ENCODE data around the gene PCDHGB4.
A peak's percentile ranks its signal among the peaks of the same experiment; 100 is the strongest.
"Not testable (repeated sequence)": the region's sequence is repeated elsewhere in the genome, so short reads cannot be mapped to it uniquely, and the experiment has no call there.

The PCDHGB4 gene

DNA sequence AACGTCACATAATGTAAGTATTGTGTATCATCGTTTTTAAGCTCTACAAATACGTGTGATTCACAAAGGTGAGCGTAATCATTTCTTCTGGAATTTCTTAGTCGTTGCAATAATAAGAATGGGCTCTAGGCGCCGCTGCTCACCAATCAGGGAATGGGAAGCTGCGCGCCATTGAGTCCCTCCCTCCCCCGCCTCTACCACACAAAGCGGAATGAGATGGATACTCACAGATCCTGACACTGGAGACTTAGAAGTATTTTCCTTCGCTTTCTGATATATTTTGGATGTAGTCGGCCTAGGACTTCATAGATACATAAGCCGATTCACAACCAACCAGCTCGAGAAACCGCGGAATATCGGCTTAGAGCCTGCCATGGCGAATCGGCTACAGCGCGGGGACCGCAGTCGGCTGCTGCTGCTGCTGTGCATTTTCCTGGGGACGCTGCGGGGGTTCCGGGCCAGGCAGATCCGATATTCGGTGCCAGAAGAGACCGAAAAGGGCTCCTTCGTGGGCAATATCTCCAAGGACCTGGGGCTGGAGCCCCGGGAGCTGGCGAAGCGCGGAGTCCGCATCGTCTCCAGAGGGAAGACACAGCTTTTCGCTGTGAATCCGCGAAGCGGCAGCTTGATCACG is 33.5 kb downstream of the PCDHGB4 start, which contains the start of gene PCDHGA11:
TSS of gene PCDHGA11 (plus strand) at position 197 of the 634 bp plus-strand sequence. CDS start at position 374, 177 bp downstream.
- 82% methylated on average over 42 of the region's 42 CpGs for WGBS
- H3K27ac ChIP-seq (ENCODE audit: low read depth, low read length): no peak within 1 kb of the TSS; the same call in 1 of the 2 replicates
- peaks cover 59% of the 10 kb centered on the region; the same call in 1 of the 2 replicates for H3K36me3 ChIP-seq (ENCODE audit: insufficient read depth, low read length)
- H3K4me1 ChIP-seq (ENCODE audit: insufficient read depth, low read length): no peaks in the 10 kb centered on the region
- H3K4me3 ChIP-seq (ENCODE audit: low read length): peak within 1 kb of the TSS; percentile 57
- H3K27me3 ChIP-seq (ENCODE audit: insufficient read depth, low read length): peaks cover 10% of the 10 kb centered on the region
- H3K9me3 ChIP-seq (ENCODE audit: insufficient read depth, low read depth, low read length): peaks cover 61% of the 10 kb centered on the region
- peak within 1 kb of the TSS; percentile 57 for H3K9ac ChIP-seq (ENCODE audit: low read depth, low read length)

DNA sequence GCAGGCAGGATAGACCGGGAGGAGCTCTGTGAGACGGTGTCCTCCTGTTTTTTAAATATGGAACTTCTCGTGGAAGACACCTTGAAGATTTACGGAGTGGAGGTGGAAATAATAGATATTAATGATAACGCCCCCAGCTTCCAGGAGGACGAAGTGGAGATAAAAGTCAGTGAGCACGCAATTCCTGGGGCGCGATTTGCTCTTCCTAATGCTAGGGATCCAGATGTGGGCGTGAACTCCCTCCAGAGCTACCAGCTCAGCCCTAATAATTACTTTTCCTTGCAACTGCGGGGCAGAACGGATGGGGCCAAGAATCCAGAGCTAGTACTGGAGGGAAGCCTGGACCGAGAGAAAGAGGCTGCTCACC is 34.0 kb downstream of the PCDHGB4 start:
- Histone ChIP-seq H3K36me3 (ENCODE audit: insufficient read depth, low read length) (peaks cover 64% of the 10 kb centered on the region; the same call in 1 of the 2 replicates), H3K9ac (ENCODE audit: low read depth, low read length) (peak overlapping the region; percentile 57; the same call in 1 of the 2 replicates), H3K4me1 (ENCODE audit: insufficient read depth, low read length) (no peaks in the 10 kb centered on the region), H3K4me3 (ENCODE audit: low read length) (peak overlapping the region; percentile 57), H3K27ac (ENCODE audit: low read depth, low read length) (no peak overlapping the region), H3K27me3 (ENCODE audit: insufficient read depth, low read length) (peaks cover 10% of the 10 kb centered on the region), H3K9me3 (ENCODE audit: insufficient read depth, low read depth, low read length) (peaks cover 62% of the 10 kb centered on the region)
- 91% methylated on average over 13 of the region's 13 CpGs for WGBS

DNA sequence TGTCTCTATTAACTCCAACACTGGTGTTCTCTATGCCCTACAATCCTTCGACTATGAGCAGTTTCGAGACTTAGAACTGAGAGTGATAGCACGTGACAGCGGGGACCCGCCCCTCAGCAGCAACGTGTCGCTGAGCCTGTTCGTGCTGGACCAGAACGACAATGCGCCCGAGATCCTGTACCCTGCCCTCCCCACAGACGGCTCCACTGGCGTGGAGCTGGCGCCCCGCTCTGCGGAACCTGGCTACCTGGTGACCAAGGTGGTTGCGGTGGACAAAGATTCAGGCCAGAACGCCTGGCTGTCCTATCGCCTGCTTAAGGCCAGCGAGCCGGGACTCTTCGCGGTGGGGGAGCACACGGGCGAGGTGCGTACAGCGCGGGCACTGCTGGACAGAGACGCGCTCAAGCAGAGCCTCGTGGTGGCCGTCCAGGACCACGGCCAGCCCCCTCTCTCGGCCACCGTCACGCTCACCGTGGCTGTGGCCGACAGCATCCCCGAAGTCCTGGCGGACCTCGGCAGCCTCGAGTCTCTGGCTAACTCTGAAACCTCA is 35.3 kb downstream of the PCDHGB4 start:
- H3K4me1 ChIP-seq (ENCODE audit: insufficient read depth, low read length): no peaks in the 10 kb centered on the region
- peaks cover 74% of the 10 kb centered on the region; the same call in 1 of the 2 replicates for H3K36me3 ChIP-seq (ENCODE audit: insufficient read depth, low read length)
- no peak overlapping the region for H3K4me3 ChIP-seq (ENCODE audit: low read length)
- 96% methylated on average over 42 of the region's 42 CpGs for whole genome bisulfite sequencing
- no peak overlapping the region for H3K27ac ChIP-seq (ENCODE audit: low read depth, low read length)
- peaks cover 10% of the 10 kb centered on the region for H3K27me3 ChIP-seq (ENCODE audit: insufficient read depth, low read length)
- H3K9ac ChIP-seq (ENCODE audit: low read depth, low read length): no peak overlapping the region
- H3K9me3 ChIP-seq (ENCODE audit: insufficient read depth, low read depth, low read length): peaks cover 72% of the 10 kb centered on the region

DNA sequence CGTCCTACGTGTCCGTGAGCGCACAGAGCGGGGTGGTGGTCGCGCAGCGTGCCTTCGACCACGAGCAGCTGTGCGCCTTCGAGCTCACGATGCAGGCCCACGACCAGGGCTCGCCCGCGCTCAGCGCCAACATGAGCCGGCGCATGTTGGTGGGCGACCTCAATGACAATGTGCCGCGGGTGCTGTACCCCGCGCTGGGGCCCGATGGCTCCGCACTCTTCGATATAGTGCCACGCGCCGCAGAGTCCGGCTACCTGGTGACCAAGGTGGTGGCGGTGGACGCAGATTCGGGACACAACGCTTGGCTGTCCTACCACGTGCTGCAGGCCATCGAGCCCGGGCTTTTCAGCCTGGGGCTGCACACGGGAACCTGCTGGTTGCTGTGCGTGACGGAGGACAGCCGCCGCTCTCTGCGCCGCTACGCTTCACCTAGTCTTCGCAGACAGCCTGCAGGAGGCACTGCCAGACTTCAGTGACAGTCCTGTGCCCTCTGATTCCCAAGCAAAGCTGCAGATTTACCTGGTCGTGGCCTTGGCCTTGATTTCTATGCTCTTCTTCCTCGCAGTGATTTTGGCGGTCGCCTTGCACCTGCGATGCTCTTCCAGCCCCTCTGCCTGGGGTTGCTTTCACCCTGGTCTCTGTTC is 40.4 kb downstream of the PCDHGB4 start:
- Histone ChIP-seq H3K36me3 (ENCODE audit: insufficient read depth, low read length) (peaks cover 59% of the 10 kb centered on the region; the same call in 1 of the 2 replicates), H3K9me3 (ENCODE audit: insufficient read depth, low read depth, low read length) (peaks cover 65% of the 10 kb centered on the region), H3K4me3 (ENCODE audit: low read length) (no peak overlapping the region), H3K9ac (ENCODE audit: low read depth, low read length) (no peak overlapping the region), H3K27ac (ENCODE audit: low read depth, low read length) (no peak overlapping the region), H3K4me1 (ENCODE audit: insufficient read depth, low read length) (no peaks in the 10 kb centered on the region), H3K27me3 (ENCODE audit: insufficient read depth, low read length) (no peaks in the 10 kb centered on the region)
- 97% methylated on average over 53 of the region's 53 CpGs for WGBS

DNA sequence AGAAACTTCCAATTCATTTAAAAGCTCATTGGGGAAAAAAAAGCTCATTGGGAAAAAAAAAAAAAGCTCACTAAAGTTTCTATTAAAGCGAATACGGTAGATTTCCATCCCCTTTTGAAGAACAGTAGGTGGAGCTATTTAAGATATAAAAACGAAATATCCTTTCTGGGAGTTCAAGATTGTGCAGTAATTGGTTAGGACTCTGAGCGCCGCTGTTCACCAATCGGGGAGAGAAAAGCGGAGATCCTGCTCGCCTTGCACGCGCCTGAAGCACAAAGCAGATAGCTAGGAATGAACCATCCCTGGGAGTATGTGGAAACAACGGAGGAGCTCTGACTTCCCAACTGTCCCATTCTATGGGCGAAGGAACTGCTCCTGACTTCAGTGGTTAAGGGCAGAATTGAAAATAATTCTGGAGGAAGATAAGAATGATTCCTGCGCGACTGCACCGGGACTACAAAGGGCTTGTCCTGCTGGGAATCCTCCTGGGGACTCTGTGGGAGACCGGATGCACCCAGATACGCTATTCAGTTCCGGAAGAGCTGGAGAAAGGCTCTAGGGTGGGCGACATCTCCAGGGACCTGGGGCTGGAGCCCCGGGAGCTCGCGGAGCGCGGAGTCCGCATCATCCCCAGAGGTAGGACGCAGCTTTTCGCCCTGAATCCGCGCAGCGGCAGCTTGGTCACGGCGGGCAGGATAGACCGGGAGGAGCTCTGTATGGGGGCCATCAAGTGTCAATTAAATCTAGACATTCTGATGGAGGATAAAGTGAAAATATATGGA is 43.0 kb downstream of the PCDHGB4 start, which contains the start of gene PCDHGA12:
TSS of gene PCDHGA12 (plus strand) at position 176 of the 782 bp plus-strand sequence. CDS start at position 429, 253 bp downstream.
- H3K9ac ChIP-seq (ENCODE audit: low read depth, low read length): no peak within 1 kb of the TSS
- peaks cover 41% of the 10 kb centered on the region; the same call in 1 of the 2 replicates for H3K36me3 ChIP-seq (ENCODE audit: insufficient read depth, low read length)
- H3K27ac ChIP-seq (ENCODE audit: low read depth, low read length): no peak within 1 kb of the TSS
- no peaks in the 10 kb centered on the region for H3K27me3 ChIP-seq (ENCODE audit: insufficient read depth, low read length)
- H3K4me3 ChIP-seq (ENCODE audit: low read length): no peak within 1 kb of the TSS
- 97% methylated on average over 33 of the region's 33 CpGs for WGBS
- H3K4me1 ChIP-seq (ENCODE audit: insufficient read depth, low read length): no peaks in the 10 kb centered on the region
- peaks cover 73% of the 10 kb centered on the region for H3K9me3 ChIP-seq (ENCODE audit: insufficient read depth, low read depth, low read length)

DNA sequence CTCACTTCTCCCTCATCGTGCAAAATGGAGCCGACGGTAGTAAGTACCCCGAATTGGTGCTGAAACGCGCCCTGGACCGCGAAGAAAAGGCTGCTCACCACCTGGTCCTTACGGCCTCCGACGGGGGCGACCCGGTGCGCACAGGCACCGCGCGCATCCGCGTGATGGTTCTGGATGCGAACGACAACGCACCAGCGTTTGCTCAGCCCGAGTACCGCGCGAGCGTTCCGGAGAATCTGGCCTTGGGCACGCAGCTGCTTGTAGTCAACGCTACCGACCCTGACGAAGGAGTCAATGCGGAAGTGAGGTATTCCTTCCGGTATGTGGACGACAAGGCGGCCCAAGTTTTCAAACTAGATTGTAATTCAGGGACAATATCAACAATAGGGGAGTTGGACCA is 43.8 kb downstream of the PCDHGB4 start:
- no peaks in the 10 kb centered on the region for H3K27me3 ChIP-seq (ENCODE audit: insufficient read depth, low read length)
- no peaks in the 10 kb centered on the region for H3K4me1 ChIP-seq (ENCODE audit: insufficient read depth, low read length)
- 98% methylated on average over 37 of the region's 37 CpGs for WGBS
- H3K9me3 ChIP-seq (ENCODE audit: insufficient read depth, low read depth, low read length): peaks cover 68% of the 10 kb centered on the region
- H3K27ac ChIP-seq (ENCODE audit: low read depth, low read length): no peak overlapping the region
- H3K36me3 ChIP-seq (ENCODE audit: insufficient read depth, low read length): peaks cover 36% of the 10 kb centered on the region; the same call in 1 of the 2 replicates
- H3K9ac ChIP-seq (ENCODE audit: low read depth, low read length): no peak overlapping the region
- H3K4me3 ChIP-seq (ENCODE audit: low read length): no peak overlapping the region

DNA sequence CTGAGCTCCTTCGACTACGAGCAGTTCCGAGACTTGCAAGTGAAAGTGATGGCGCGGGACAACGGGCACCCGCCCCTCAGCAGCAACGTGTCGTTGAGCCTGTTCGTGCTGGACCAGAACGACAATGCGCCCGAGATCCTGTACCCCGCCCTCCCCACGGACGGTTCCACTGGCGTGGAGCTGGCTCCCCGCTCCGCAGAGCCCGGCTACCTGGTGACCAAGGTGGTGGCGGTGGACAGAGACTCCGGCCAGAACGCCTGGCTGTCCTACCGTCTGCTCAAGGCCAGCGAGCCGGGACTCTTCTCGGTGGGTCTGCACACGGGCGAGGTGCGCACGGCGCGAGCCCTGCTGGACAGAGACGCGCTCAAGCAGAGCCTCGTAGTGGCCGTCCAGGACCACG is 44.8 kb downstream of the PCDHGB4 start:
- peaks cover 63% of the 10 kb centered on the region for H3K9me3 ChIP-seq (ENCODE audit: insufficient read depth, low read depth, low read length)
- H3K4me3 ChIP-seq (ENCODE audit: low read length); H3K9ac ChIP-seq (ENCODE audit: low read depth, low read length); H3K27me3 ChIP-seq (ENCODE audit: insufficient read depth, low read length); H3K4me1 ChIP-seq (ENCODE audit: insufficient read depth, low read length); H3K27ac ChIP-seq (ENCODE audit: low read depth, low read length): not testable (repeated sequence)
- H3K36me3 ChIP-seq (ENCODE audit: insufficient read depth, low read length): peaks cover 28% of the 10 kb centered on the region; the same call in 1 of the 2 replicates
- WGBS: 97% methylated on average over 38 of the region's 38 CpGs

DNA sequence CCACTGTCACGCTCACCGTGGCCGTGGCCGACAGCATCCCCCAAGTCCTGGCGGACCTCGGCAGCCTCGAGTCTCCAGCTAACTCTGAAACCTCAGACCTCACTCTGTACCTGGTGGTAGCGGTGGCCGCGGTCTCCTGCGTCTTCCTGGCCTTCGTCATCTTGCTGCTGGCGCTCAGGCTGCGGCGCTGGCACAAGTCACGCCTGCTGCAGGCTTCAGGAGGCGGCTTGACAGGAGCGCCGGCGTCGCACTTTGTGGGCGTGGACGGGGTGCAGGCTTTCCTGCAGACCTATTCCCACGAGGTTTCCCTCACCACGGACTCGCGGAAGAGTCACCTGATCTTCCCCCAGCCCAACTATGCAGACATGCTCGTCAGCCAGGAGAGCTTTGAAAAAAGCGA is 45.2 kb downstream of the PCDHGB4 start:
- not testable (repeated sequence) for H3K27me3 ChIP-seq (ENCODE audit: insufficient read depth, low read length); H3K9ac ChIP-seq (ENCODE audit: low read depth, low read length); H3K4me1 ChIP-seq (ENCODE audit: insufficient read depth, low read length); H3K4me3 ChIP-seq (ENCODE audit: low read length); H3K27ac ChIP-seq (ENCODE audit: low read depth, low read length)
- peaks cover 24% of the 10 kb centered on the region; the same call in 1 of the 2 replicates for H3K36me3 ChIP-seq (ENCODE audit: insufficient read depth, low read length)
- H3K9me3 ChIP-seq (ENCODE audit: insufficient read depth, low read depth, low read length): peaks cover 60% of the 10 kb centered on the region
- 96% methylated on average over 29 of the region's 29 CpGs for WGBS

DNA sequence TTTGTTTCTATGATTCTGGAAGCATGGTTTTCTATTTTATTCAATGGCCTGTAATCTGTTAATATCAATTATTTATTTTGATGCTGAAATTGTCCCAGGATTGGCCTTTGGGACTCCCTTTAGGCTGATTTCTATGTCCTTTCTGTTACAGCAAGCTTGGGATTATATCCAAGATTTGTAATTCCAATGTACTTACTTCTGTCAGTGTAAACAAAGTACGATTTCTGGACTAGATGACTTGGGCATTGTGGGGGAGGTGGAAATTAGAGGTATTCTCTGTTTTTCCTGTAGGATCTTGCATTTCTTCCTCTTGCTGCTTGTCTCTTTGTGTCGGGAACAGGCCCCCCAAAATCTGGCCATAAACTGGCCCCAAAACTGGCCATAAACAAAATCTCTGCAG is 46.5 kb downstream of the PCDHGB4 start:
- WGBS: 100% methylated on average over 2 of the region's 2 CpGs
- Histone ChIP-seq H3K27ac (ENCODE audit: low read depth, low read length) (no peak overlapping the region), H3K27me3 (ENCODE audit: insufficient read depth, low read length) (no peaks in the 10 kb centered on the region), H3K4me1 (ENCODE audit: insufficient read depth, low read length) (no peaks in the 10 kb centered on the region), H3K36me3 (ENCODE audit: insufficient read depth, low read length) (peaks cover 19% of the 10 kb centered on the region; the same call in 1 of the 2 replicates), H3K9me3 (ENCODE audit: insufficient read depth, low read depth, low read length) (peaks cover 50% of the 10 kb centered on the region), H3K9ac (ENCODE audit: low read depth, low read length) (no peak overlapping the region), H3K4me3 (ENCODE audit: low read length) (no peak overlapping the region)

DNA sequence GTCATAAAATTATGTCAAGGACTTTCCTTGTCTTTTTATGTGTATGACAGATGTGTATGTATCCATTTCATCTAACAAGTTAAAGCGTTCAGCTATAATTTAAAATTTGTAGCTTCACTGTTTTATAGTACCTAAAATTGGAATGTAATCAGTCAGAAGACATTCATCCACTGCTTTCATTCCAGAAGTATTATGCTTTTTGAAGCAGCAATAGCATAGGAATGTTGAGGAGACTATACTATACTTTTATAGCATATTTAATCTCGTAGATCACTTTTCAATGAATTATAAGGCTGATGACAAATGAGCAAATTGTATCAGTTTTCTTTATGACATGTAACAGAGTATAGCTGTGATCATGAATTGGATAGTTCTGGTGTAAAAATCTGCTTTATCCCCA is 49.7 kb downstream of the PCDHGB4 start:
- no peaks in the 10 kb centered on the region for H3K4me1 ChIP-seq (ENCODE audit: insufficient read depth, low read length)
- peaks cover 20% of the 10 kb centered on the region for H3K9me3 ChIP-seq (ENCODE audit: insufficient read depth, low read depth, low read length)
- no peak overlapping the region for H3K9ac ChIP-seq (ENCODE audit: low read depth, low read length)
- H3K4me3 ChIP-seq (ENCODE audit: low read length): no peak overlapping the region
- no peak overlapping the region for H3K27ac ChIP-seq (ENCODE audit: low read depth, low read length)
- no peaks in the 10 kb centered on the region; the same call in 1 of the 2 replicates for H3K36me3 ChIP-seq (ENCODE audit: insufficient read depth, low read length)
- WGBS: no CpG with 5 or more reads among the region's 2 CpGs
- H3K27me3 ChIP-seq (ENCODE audit: insufficient read depth, low read length): no peaks in the 10 kb centered on the region

Measured in HUES64 (cell line).